GM21737 (cell line): ENCODE results near the gene CLDN9.

Experiments
- ATAC-seq: cut with Tn5 transposase; IDR thresholded peaks from one replicate; pipeline ENCODE4 v1.9.1; 2021; ENCODE audit warnings: mild to moderate bottlenecking, moderate library complexity; ENCODE audit not compliant: unreplicated experiment

Gene CLDN9

DNA sequence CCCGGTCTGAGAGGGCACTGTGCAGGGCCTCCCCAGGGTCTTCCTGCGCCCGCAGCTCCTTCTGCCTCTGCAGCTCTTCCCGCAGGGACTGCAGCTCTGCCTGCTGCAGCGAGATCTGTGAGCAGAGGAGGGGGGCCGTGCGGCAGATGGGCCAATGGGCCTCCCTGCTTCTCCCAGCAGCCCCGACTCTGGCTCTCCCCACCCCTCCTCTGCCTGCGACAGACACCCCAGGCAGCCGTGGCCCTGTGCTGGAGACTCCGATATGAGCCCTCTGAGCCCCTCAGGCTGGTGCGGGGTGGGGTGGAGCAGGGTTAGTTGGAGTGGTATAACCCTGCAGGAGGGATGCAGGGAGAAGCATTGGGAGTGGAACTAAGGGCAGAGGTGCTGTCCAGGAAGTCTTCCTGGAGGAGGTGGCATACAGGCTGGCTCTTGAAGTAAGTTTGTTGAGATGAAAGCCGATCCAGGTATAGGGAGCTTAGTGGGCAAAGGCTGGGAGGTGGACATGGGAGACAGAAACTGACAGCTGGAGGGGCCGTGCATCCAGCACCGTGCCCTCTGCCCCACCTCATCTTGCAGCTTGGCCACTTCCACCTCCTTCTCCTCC is 16.1 kb downstream of the CLDN9 start:
- no peak for ATAC-seq

DNA sequence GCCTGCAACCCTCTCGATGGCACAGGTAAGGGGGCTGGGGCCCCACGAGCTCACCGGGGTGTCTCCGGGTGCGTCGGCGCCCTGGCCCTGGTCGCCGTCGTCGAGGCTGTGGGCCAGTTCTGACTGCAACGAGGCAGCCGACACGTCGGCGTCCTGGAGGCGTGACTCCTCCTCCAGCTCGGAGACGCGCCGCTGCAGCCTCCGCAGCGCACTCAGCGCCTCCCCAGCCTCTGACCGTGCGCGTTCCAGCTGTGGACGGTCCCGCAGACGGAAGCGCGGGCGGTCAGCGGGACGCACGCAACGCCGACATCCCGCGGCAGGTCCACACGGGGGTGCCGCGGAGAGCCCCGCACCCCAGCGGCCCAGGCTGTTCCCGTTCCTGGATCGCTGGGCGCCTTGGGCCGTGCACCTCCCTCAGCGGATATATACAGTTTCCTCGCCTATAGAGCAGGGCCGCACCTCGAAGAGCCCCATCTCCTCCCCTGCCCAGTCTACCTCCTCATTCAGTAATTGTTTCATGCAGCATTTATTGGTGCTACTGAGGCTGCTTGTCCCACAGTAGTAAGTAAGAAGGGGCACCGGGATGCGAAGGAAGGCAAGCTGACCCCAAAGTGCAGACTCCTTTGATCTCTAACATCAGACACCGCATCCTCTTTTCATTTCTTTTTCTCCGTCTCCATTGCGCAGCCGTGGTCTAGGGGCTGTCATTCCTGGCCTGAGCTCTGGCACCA is 16.9 kb downstream of the CLDN9 start:
- no peak for ATAC-seq

DNA sequence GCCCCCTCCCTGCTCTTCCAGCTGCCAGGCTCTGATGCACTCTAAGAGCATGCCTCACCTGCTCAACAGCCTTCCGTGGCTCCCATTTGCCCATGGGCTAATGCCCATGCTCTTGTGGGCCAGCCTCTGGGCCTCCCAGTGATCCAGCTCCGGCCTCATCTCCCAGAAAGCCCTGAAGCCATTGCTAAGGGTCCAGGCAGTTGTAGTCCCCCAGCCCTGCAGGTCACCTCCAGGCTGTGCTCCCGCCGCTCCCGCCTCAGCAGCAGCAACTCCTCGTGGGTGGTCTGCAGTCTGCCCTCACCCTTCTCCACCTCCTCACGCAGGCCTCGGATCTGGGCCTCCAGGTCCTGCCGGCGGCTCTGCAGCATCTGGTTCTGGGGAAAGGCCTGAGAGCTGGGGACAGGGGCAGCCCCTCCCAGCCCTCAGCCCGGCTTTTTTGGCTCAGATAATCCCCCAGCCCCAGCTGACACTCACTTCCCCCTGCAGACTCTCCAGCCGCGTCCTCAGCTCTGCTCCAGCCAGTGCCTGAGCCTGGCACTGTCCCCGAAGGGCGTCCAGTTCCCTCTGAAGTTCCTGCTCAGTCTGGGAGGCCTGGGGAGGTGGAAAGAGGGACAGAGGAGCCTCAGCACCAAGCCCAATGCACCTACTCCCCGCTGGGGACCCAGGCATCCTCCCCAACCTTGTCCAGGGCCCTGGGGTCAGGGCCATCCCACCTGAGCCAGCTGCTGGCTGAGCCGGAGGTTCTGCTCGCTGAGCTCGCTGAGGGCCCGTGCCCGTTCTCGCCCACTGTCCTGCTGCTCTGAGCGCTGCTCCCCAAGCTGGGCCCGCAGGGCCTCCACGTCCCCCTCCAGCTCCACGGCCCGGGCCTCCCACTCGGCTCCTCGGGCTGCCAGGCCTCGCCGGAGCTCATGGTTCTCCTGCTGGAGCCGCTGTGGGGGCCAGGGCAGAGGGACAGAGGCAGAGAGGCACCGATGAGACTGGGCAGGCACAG is 17.8 kb downstream of the CLDN9 start:
- no peak for ATAC-seq

DNA sequence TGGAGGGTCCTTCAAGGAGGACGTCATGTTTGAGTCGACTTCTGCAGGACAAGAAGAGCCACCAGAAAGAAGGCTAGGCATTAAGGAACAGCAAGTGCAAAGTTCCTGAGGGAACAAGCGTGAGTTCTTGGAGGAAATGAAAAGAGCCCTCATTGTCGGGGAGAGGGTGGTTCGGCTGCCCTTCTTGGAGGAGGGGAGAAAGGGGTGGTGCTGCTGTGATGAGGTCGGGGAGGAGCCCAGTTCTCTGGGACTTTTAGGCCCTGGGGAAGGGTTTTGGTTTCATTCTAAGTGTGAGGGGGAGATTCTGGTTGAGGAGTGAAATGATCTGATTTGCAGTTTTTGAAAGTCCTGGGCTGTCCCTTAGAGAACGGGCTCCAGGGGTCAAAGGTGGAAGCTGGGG is 19.9 kb downstream of the CLDN9 start:
- no peak for ATAC-seq

DNA sequence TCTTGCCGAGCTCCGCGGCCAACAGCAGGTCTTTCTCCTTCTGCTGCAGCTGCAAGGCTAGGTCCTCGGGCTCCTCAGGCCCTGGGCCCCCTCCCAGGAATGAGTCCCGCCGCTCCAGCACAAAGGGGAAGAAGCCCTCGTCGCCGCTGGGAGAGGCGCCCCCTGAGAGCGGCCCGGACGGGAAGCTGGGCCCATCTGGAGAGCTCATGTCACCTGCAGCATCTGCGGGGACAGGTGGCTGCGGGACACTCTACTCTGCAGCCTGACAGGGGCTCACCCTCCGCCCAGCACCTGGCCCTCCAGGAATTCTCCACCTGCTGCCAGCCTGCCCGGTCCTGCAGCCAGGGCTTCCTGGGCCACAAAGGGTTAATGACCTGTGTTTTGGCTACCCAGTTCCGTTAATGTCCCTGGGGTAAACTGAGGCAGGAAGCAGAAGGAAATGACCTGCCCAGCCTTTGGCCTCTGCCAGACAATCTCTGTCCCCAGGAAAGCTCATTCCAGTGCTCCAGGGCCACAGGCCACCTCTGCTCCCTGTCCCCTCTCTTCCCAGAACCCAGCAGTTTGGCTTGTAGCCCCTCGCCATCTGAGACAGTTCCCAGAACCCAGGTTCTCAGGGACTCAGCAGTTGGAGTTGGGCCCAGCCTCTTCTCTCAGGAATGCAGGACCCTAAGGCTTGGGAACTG is 22.7 kb downstream of the CLDN9 start:
- no peak for ATAC-seq

DNA sequence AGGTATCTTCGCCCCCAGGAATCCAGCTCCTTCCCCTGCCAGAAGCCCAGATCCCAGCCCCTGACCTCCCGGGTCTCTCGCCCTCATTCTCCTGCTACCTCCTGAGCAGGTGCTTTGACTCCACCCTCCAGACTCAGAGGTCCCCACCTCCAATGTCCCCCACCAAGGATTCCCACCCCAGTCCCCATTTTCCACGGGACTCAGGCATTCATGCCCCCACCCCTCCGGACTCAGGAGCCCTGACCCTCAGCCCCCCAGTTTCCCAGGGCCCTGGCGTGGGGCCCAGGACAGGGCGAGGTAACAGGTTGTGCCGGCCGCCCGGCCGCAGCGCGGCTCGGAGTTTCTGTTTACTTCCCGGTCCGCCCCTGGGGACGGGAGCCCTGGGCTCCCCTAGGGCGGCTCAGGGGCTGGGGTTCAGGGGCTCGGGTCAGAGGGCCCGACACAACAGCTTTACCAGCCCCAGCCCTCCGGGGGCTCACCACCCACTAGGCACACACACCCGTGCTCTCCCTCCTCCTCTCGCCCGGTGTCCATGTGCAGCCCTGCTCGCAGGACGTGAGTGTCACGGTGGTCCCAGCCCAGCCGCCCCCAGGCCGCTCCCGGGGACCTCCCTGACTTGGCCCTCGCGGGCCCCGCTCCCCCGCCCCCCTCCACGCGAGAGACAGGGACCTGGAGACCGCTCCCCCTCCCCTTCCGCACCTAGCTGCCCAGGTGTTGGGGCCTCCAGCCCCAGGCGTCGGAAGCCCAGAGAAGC is 23.4 kb downstream of the CLDN9 start:
- ATAC-seq, result no peak

DNA sequence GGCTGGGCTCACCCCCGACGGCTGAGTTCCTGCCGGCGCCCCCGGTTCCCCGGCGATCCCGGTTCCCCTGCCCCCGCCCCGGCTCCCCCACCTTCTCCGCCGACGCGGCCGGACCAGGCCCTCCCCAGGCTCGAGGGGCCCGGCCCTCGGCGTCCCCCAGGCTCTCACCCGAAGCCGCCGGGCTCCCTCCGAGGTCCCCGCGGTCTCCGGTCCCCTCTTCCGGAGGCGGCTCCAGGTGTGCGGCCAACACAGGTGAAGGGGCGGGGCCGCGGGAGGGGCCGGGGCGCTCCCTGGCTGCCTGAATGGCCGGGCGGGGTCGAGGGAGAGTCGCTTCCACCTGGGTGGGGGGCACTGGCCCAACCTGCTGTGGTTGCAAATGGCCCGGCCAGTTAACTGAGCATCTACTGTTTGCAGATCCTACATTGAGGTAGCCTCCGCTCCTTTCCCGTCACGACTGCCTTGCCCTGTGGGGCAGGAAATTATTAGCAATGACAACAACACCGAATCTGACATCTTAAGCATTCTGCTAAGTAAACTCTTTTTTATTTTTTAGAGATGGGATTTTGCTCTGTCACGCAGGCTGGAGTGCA is 24.1 kb downstream of the CLDN9 start, which contains the start of gene BICDL2:
TSS of gene BICDL2 (minus strand) at position 219 of the 590 bp plus-strand sequence. CDS start 1,448 bp downstream, outside the sequence.
- no peak for ATAC-seq

DNA sequence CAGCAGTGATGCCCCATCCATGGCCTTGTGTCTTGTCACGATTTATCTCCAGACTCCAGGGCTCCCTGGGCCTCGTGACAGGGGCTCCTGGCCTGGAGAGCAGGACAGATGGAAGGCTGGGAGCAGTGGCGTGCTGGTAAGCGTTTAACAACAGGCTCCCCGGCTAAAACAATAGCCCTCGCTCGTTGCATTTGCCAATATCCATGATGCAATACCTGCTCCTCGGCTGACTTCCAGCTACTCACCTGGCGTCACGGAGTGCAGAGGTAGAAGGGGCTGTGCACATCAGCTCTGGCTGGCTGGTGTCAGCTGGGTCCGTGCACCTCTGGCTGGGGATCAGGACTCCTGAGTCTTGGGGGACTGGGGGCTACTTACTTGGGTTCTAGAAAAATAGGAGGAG is 25.5 kb downstream of the CLDN9 start:
- no peak for ATAC-seq

DNA sequence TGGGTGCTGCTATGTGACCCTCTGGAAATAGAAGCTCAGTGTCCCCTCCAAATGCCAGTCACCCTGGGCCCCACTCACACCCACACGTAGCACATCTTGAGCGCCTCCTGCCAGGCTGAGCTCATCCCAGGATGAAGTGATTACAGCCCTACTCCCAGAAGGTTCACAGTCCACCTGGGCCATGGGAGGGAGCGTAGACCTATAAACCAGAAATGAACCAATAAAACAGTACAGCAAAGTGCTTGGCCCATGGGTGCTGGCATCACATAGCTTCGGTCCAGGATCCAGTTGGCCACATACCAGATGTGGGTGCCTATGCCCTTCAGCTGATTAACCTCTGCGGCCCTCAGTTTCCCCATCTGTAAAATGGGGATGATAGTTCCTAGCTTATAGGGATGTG is 26.2 kb downstream of the CLDN9 start:
- ATAC-seq, result no peak

DNA sequence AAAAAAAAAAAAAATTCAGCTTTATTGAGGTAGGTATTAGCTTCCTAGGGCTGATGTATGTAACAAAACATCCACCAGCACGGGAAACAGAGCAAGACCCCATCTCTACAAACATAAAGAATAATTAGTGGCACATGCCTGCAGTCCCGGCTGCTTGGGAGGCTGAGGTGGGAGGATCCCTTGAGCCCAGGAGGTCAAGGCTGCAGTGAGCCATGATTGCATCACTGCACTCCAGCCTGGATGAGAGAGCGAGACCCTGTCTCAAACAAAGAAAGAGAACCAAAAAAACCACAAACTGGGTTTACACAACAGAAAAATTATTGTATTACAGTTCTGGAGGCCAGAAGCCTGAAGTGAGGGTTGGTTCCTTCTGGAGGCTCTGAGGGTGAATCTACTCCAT is 29.7 kb downstream of the CLDN9 start:
- no peak for ATAC-seq

DNA sequence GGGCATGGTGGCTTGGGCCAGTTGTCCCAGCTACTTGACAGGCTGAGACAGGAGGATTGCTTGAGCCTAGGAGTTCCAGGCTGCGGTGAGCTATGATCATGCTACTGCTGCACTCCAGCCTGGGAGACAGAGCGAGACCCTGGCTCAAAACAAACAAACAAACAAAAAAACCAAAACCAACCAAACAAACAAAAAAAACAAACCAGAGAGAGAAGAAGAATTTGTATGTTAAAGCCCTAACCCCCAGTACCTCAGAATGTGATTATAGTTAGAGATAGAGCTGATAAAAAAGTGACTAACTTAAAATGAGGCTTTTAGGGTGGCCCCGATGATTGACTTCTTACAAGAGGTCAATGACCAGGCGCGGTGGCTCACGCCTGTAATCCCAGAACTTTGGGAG is 32.0 kb downstream of the CLDN9 start:
- no peak for ATAC-seq

DNA sequence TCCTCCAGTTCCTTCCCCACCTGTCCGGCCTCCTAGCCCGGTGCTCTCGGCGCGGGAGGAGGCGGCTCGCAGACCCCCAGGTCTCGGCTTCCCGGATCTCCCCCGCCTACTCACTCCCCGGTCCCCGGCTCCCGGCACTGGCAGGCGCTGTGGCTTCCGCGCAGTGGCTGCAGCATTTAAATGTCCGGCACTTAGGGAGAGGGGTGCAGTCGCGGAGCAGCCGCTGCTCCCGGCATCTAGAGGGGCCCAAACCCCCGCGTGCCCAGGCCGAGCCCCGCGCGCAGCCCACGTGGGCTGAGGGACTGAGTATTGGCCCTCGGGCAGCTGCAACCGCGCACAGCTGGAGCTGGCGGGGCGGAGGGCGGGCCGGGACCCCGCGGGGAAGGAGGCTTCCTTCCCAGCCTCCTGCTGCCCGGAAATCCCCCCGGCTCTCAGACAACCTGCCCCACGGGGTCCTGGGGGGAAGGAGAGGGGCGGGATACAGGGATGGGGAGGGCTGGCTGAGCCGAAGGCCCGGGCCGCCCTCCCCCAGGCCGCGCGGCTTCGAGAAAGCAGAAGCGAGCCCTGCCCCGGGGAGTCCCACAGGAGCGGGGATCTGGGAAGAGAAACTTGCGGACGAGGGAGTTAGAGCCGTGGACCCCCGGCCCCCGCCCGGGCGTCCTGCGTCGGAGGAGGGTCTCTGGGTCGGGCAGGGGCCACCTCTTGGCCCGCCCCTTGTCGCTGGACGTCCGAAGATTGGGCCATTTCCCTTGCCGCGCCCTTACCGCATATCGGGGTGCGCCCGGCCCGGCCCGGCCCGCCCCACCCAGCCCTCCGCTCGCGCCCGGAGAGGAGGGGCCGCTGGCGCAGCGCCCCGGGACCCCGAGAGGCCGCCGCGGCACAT is 33.3 kb downstream of the CLDN9 start, which contains the start of gene MMP25:
TSS of gene MMP25 (plus strand) at position 804 of the 883 bp plus-strand sequence. CDS start 357 bp downstream, outside the sequence.
- no peak for ATAC-seq

DNA sequence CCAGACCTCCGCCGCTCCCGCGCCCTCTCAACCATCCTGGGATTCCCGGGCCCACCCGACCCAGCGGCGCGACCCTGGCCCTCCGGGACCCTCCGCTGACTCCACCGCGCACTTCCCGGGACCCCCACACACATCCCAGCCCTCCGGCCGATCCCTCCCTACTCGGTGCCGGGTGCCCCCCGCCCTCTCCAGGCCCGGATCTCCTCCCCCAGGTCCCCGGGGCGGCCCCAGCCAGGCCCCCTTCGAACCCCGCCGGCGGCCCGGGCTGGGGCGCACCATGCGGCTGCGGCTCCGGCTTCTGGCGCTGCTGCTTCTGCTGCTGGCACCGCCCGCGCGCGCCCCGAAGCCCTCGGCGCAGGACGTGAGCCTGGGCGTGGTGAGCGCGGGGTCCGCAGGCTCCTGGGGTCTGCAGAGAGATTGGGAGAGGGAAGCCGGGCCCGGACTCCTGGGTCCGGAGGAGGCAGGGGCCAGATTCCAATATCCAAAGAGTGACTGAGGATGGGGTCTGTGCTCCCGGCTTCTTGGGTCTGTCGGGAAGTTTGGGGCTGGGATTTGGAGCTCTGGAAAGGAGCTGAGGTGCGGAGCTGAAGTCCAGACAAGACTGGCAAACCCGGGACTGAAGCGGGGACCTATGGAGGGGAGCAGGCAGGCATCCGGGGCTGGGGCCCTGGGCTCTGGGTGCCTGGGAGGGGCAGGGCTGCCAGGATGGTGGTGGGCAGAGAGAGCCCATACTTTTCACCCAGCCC is 34.1 kb downstream of the CLDN9 start:
- ATAC-seq, result no peak

DNA sequence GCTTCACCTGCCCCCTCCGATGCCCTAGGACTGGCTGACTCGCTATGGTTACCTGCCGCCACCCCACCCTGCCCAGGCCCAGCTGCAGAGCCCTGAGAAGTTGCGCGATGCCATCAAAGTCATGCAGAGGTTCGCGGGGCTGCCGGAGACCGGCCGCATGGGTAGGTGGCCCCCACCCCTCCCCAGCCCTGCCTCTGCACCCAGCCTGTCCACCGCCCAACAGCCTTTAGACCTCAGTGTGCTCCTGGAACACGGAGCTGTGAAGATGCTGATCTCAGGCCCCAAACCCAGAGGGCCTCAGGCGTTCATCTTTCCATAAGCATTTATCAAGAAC is 34.6 kb downstream of the CLDN9 start:
- no peak for ATAC-seq

DNA sequence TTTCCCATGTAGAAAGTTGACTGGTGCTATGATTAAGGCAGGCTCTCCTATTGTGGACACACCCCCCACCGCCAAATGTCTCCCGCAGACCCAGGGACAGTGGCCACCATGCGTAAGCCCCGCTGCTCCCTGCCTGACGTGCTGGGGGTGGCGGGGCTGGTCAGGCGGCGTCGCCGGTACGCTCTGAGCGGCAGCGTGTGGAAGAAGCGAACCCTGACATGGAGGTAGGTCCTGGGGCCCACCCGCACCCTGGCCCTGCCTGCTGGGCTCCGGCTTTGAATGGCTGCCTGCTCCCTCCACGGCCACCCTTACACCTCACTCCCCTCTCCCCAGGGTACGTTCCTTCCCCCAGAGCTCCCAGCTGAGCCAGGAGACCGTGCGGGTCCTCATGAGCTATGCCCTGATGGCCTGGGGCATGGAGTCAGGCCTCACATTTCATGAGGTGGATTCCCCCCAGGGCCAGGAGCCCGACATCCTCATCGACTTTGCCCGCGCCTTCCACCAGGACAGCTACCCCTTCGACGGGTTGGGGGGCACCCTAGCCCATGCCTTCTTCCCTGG is 37.3 kb downstream of the CLDN9 start:
- no peak for ATAC-seq

DNA sequence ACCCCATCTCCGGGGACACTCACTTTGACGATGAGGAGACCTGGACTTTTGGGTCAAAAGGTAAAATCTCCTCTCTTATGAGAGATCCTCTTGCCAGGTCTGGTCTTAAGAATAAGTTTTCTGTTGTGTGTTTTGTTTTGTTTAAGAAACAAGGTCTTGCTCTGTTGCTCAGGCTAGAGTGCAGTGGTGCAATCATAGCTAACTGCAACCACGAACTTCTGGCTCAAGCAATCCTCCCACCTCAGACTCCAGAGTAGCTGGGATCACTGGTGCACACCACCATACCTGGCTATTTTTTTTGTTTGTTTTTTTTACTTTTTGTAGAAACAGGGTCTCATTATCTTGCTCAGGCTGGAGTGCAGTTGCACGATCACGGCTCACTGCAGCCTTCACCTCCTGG is 37.8 kb downstream of the CLDN9 start:
- no peak for ATAC-seq

DNA sequence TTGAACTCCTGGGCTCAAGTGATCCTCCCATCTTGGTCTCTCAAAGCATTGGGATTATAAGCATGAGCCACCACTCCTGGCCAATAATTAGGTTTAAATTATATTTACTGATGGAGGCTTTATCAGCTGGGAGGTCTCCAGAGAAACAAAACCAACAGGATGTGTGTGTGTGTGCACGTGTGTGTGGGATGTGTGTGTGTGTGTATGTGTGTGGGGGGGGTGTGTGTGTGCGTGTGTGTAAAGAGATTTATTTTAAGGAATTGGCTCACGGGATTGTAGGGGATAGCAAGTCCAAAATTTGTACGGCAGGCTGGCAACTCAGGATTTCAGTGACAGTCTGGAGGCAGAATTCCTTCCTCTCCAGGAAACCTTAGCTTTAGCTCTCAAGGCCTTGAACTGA is 38.3 kb downstream of the CLDN9 start:
- ATAC-seq, result no peak

DNA sequence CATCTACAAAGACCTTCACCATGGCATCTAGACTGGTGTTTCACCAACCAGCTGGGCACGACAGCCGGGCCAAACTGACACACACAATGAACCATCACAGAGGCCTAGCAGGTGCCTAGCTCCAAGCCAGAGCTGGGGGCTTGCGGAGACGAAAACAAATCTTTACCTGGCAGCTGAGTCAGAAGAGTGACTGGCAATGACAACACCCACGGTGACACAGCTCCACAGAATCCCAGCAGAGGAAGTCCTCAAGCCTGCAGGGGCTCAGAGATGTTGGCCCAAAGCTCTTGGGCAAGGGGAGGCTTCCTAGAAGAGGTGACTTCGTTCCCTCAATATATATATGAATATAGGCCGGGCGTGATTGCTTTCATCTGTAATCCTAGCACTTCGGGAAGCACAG is 38.8 kb downstream of the CLDN9 start:
- no peak for ATAC-seq
